Ectodermal cell (in vitro differentiated cells): ENCODE measurements around the gene POU2F2.

Source experiments
- H3K27ac ChIP-seq: 2 replicates; pipeline ENCODE4 v1.7.0; 2013; ENCODE audit warnings: mild to moderate bottlenecking, low read depth, low read length; ENCODE audit not compliant: insufficient read depth, poor library complexity, severe bottlenecking
- H3K27me3 ChIP-seq: 2 replicates; pipeline ENCODE4 v1.7.0; 2013; ENCODE audit warnings: mild to moderate bottlenecking, low read length; ENCODE audit not compliant: insufficient read depth, control insufficient read depth, poor library complexity, severe bottlenecking
- H3K36me3 ChIP-seq: one replicate; pipeline ENCODE4 v1.7.0; 2013; ENCODE audit warnings: low read length; ENCODE audit not compliant: control insufficient read depth, insufficient read depth
- H3K4me1 ChIP-seq: one replicate; pipeline ENCODE4 v1.7.0; 2013; ENCODE audit warnings: low read length; ENCODE audit not compliant: control insufficient read depth, insufficient read depth
- H3K4me3 ChIP-seq: 2 replicates; pipeline ENCODE4 v1.7.0; 2013; ENCODE audit warnings: low read depth, low read length, control low read depth; ENCODE audit not compliant: insufficient read depth
- H3K9me3 ChIP-seq: 2 replicates; pipeline ENCODE4 v1.7.0; 2013; ENCODE audit warnings: mild to moderate bottlenecking, low read length, moderate library complexity; ENCODE audit not compliant: control insufficient read depth
- WGBS, 2 experiments: methylation state at CpG; one replicate each; pipeline ENCODE4 v1.1.7; 2013; ENCODE audit warnings: missing lambda C conversion rate in 2 of 2; 5-methylcytosine and 5-hydroxymethylcytosine counted together

The POU2F2 gene

GRCh38 chr19:42074513-42075363 is 57.5 kb downstream of the POU2F2 start:
- H3K27me3 ChIP-seq = no peaks in the 10 kb centered on the region
- H3K4me3 ChIP-seq = peak overlapping the region; percentile 51
- H3K27ac ChIP-seq = no peak overlapping the region
- 83 to 84% methylated on average over 27 of the region's 27 CpGs for WGBS, 2 experiments
- peaks cover 13% of the 10 kb centered on the region for H3K36me3 ChIP-seq
- H3K4me1 ChIP-seq = peaks cover 11% of the 10 kb centered on the region
- H3K9me3 ChIP-seq = no peaks in the 10 kb centered on the region

- H3K4me3 ChIP-seq = no peak overlapping the region
- WGBS, 2 experiments = 95 to 96% methylated on average over 12 of the region's 12 CpGs
- H3K27me3 ChIP-seq = no peaks in the 10 kb centered on the region
Measured at GRCh38 chr19:42071247-42071646, 61.0 kb downstream of the POU2F2 start.

GRCh38 chr19:42069619-42070351 is 62.5 kb downstream of the POU2F2 start, which contains the start of gene GRIK5:
GRIK5 (minus strand) TSS chr19:42070206; CDS start chr19:42065770, 4,436 bp downstream.
- H3K4me3 ChIP-seq = peak within 1 kb of the TSS; percentile 51
- H3K27ac ChIP-seq = no peak within 1 kb of the TSS
- no peaks in the 10 kb centered on the region for H3K27me3 ChIP-seq
- peaks cover 20% of the 10 kb centered on the region for H3K4me1 ChIP-seq
- H3K9me3 ChIP-seq = no peaks in the 10 kb centered on the region
- H3K36me3 ChIP-seq = peaks cover 5% of the 10 kb centered on the region
- 2 to 3% methylated on average over 25 to 29 of the region's 29 CpGs for WGBS, 2 experiments

More at GRCh38 chr19:42071247-42071646, 61.0 kb downstream of the POU2F2 start:
- H3K27ac ChIP-seq = no peak overlapping the region
- H3K9me3 ChIP-seq = no peaks in the 10 kb centered on the region
- H3K36me3 ChIP-seq = no peaks in the 10 kb centered on the region
- peaks cover 20% of the 10 kb centered on the region for H3K4me1 ChIP-seq

- peaks cover 20% of the 10 kb centered on the region for H3K4me1 ChIP-seq
- no peak overlapping the region for H3K27ac ChIP-seq
- no peaks in the 10 kb centered on the region for H3K27me3 ChIP-seq
- peak overlapping the region; percentile 51 for H3K4me3 ChIP-seq
- no peaks in the 10 kb centered on the region for H3K9me3 ChIP-seq
- 4% methylated on average over 29 of the region's 29 CpGs for WGBS, 2 experiments
- H3K36me3 ChIP-seq = peaks cover 7% of the 10 kb centered on the region
Measured at GRCh38 chr19:42068756-42069571, 63.3 kb downstream of the POU2F2 start.

GRCh38 chr19:42068361-42068755 is 63.9 kb downstream of the POU2F2 start:
- WGBS, 2 experiments = 26 to 27% methylated on average over 8 of the region's 8 CpGs
- no peaks in the 10 kb centered on the region for H3K27me3 ChIP-seq
- H3K4me3 ChIP-seq = peak overlapping the region; percentile 51
- H3K9me3 ChIP-seq = no peaks in the 10 kb centered on the region
- peaks cover 7% of the 10 kb centered on the region for H3K36me3 ChIP-seq
- H3K4me1 ChIP-seq = peaks cover 20% of the 10 kb centered on the region
- no peak overlapping the region for H3K27ac ChIP-seq

- WGBS, 2 experiments = 84 to 90% methylated on average over 6 of the region's 6 CpGs
- Histone ChIP-seq H3K4me3 (no peak overlapping the region), H3K27ac (no peak overlapping the region), H3K9me3 (no peaks in the 10 kb centered on the region), H3K27me3 (no peaks in the 10 kb centered on the region), H3K4me1 (peaks cover 20% of the 10 kb centered on the region), H3K36me3 (peaks cover 10% of the 10 kb centered on the region)
Measured at GRCh38 chr19:42067315-42067888, 64.8 kb downstream of the POU2F2 start.

- H3K9me3 ChIP-seq = no peaks in the 10 kb centered on the region
- WGBS, 2 experiments = 75 to 77% methylated on average over 9 of the region's 9 CpGs
- peaks cover 21% of the 10 kb centered on the region for H3K36me3 ChIP-seq
- peaks cover 20% of the 10 kb centered on the region for H3K4me1 ChIP-seq
- H3K27me3 ChIP-seq = no peaks in the 10 kb centered on the region
- H3K4me3 ChIP-seq = no peak overlapping the region
- H3K27ac ChIP-seq = no peak overlapping the region
Measured at GRCh38 chr19:42066075-42066754, 66.0 kb downstream of the POU2F2 start.

- peaks cover 21% of the 10 kb centered on the region for H3K36me3 ChIP-seq
- no peaks in the 10 kb centered on the region for H3K9me3 ChIP-seq
- 93 to 97% methylated on average over 9 of the region's 9 CpGs for WGBS, 2 experiments
- H3K4me3 ChIP-seq = no peak overlapping the region
- peaks cover 16% of the 10 kb centered on the region for H3K4me1 ChIP-seq
- H3K27me3 ChIP-seq = no peaks in the 10 kb centered on the region
- no peak overlapping the region for H3K27ac ChIP-seq
Measured at GRCh38 chr19:42065511-42065910, 66.7 kb downstream of the POU2F2 start.

- Histone ChIP-seq H3K27me3 (no peaks in the 10 kb centered on the region), H3K36me3 (peaks cover 21% of the 10 kb centered on the region), H3K4me3 (no peak overlapping the region), H3K9me3 (no peaks in the 10 kb centered on the region), H3K27ac (no peak overlapping the region), H3K4me1 (peaks cover 12% of the 10 kb centered on the region)
- WGBS, 2 experiments = 96 to 97% methylated on average over 13 of the region's 13 CpGs
Measured at GRCh38 chr19:42065051-42065450, 67.2 kb downstream of the POU2F2 start.
